ENCODE data around the gene C12orf56.

Gene C12orf56, protein sequence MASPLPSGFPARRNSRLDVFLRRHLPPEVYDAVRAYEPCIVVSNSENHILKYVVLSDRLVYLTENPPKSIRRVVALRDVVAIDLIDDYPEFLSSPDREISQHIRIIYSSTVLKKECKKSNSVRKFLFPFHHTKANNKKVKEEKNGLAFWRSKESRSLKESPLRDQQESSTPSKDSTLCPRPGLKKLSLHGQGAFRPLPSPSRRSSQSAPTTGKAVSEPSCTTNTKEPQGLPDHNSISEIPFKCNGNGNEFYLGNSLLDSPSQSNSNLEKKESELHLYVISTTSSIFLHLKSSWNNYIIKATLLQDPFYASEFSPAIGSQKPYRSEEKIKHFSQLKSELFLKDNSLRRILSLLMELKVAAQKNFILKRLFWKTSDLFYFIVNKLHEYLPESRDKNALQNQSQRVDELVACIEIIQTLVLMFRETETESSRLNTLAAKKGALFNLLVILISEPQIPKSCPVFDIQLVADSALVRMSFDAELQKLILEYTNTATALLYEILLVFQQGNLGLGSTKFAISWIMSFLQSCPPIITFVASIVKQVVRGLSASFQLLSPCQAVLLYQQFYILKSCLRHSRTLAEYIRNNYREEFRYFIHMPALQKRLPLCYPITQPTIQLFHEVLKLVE

DNA sequence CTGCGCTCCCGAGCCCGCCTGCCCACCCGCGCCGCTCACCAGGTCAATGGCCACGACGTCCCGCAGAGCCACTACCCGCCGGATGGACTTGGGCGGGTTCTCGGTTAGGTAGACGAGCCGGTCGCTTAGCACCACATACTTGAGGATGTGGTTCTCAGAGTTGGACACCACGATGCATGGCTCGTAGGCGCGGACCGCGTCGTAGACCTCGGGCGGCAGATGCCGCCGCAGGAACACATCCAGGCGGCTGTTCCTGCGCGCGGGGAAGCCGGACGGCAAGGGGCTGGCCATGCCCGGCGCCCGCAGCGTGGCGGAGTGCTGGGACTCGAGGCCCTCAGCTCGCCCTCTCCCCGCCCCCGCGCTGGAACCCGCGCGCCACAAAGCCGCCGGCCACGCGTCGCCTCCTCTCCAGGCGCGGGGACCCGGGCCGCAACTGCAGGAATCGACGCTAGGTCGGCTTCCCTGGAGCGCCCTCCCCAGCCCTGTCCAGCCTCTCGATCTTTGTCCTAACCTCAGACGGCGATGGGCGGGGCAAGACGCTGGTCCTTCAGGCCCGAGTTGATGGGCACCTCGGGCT is at the start of gene C12orf56:
Gene C12orf56, minus strand, starts transcription at position 484 of the 577 bp plus-strand sequence. Its CDS starts 193 bp downstream, at position 291.
- Mint-ChIP-seq H3K27me3 (ENCODE audit: low read depth) (peaks cover 19% of the 10 kb centered on the region), H3K27ac (no peak within 1 kb of the TSS), H3K4me1 (ENCODE audit: low read depth) (peaks cover 15% of the 10 kb centered on the region), H3K9me3 (no peaks in the 10 kb centered on the region), H3K36me3 (ENCODE audit: low read depth) (peaks cover 2% of the 10 kb centered on the region), H3K4me3 (peak within 1 kb of the TSS; percentile 83)
- DNase-seq (ENCODE audit: low spot score): no peak

DNA sequence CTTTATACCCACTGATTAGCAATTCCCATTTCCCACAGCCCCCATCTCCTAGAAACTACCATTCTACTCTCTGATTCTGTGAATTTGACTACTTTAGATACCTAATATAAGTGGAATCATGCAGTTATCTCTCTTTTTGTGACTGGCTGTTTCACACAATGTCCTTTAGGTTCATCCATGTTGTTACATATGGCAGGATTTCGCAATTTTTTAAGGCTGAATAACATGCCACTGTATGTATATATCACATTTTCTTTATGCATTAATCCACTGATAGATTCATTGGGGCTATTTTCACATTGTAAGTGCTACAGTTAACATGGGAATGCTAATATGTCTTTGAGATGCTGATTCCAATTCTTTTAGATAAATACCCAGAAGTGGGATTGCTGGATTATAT is 49.5 kb upstream of the C12orf56 start:
- no peak overlapping the region for H3K27ac Mint-ChIP-seq
- no peaks in the 10 kb centered on the region for H3K27me3 Mint-ChIP-seq (ENCODE audit: low read depth)
- peaks cover 57% of the 10 kb centered on the region for H3K36me3 Mint-ChIP-seq (ENCODE audit: low read depth)
- no peak overlapping the region for H3K4me3 Mint-ChIP-seq
- no peaks in the 10 kb centered on the region for H3K9me3 Mint-ChIP-seq
- DNase-seq (ENCODE audit: low spot score): no peak
- peaks cover 10% of the 10 kb centered on the region for H3K4me1 Mint-ChIP-seq (ENCODE audit: low read depth)

DNA sequence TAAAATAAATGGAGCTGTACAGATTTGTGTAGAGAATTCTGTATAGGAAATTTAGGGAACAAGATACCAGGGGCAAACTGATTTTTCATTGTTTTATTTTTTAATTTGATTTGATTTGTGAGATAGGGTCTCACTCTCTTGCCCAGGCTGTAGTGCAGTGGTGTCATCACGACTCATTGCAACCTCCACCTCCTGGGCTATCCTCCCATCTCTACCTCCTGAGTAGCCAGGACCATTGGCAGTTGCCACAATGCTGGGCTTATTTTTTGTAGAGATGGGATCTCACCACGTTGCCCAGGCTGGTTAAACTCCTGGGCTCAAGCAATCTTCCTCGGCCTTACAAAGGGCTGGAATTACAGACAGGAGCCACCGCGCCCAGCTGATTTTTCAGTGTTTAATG is 43.4 kb upstream of the C12orf56 start:
- H3K36me3 Mint-ChIP-seq (ENCODE audit: low read depth): peaks cover 76% of the 10 kb centered on the region
- H3K27ac Mint-ChIP-seq: no peak overlapping the region
- H3K4me1 Mint-ChIP-seq (ENCODE audit: low read depth): peaks cover 8% of the 10 kb centered on the region
- no peaks in the 10 kb centered on the region for H3K9me3 Mint-ChIP-seq
- H3K27me3 Mint-ChIP-seq (ENCODE audit: low read depth): no peaks in the 10 kb centered on the region
- DNase-seq (ENCODE audit: low spot score): no peak
- no peak overlapping the region for H3K4me3 Mint-ChIP-seq

DNA sequence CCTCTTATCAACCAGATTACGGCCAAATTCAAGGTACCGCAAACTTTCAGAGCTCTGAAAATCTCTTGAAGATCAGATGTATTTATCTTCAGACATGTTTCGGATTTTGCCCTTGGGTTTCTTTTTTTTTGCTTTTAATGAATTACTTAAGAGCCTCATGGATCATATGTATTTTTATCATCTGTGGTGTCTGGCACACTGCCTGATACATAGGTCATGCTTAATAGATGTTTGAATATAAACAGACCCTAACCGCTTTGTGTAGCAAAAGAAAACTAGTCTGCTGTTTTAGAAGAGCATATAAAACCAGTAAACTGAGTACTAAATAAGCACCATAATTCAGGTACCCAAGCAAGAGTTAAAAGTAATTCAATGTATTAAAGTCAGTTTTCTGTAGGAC is 41.2 kb upstream of the C12orf56 start:
- H3K9me3 Mint-ChIP-seq: no peaks in the 10 kb centered on the region
- H3K4me3 Mint-ChIP-seq: no peak overlapping the region
- H3K27me3 Mint-ChIP-seq (ENCODE audit: low read depth): no peaks in the 10 kb centered on the region
- H3K36me3 Mint-ChIP-seq (ENCODE audit: low read depth): peaks cover 72% of the 10 kb centered on the region
- no peak for DNase-seq (ENCODE audit: low spot score)
- H3K27ac Mint-ChIP-seq: no peak overlapping the region
- peaks cover 8% of the 10 kb centered on the region for H3K4me1 Mint-ChIP-seq (ENCODE audit: low read depth)

DNA sequence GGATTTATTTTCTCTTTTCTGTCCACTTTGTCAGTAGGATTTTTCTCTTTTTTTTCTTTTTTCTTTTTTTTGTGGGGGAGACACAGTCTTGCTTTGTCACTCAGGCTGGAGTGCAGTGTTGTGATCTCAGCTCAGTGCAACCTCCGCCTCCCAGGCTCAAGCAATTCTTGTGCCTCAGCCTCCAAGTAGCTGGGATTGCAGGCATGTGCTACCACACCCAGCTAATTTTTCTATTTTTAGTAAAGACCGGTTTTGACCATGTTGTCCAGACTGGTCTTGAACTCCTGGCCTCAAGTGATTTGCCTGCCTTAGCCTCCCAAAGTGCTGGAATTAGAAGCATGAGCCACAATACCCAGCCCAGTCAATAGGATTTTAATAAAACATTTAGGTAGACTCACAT is 40.3 kb upstream of the C12orf56 start:
- no peak for DNase-seq (ENCODE audit: low spot score)
- Mint-ChIP-seq H3K4me3 (no peak overlapping the region), H3K4me1 (ENCODE audit: low read depth) (peaks cover 8% of the 10 kb centered on the region), H3K9me3 (no peaks in the 10 kb centered on the region), H3K27ac (no peak overlapping the region), H3K36me3 (ENCODE audit: low read depth) (peaks cover 75% of the 10 kb centered on the region), H3K27me3 (ENCODE audit: low read depth) (no peaks in the 10 kb centered on the region)

DNA sequence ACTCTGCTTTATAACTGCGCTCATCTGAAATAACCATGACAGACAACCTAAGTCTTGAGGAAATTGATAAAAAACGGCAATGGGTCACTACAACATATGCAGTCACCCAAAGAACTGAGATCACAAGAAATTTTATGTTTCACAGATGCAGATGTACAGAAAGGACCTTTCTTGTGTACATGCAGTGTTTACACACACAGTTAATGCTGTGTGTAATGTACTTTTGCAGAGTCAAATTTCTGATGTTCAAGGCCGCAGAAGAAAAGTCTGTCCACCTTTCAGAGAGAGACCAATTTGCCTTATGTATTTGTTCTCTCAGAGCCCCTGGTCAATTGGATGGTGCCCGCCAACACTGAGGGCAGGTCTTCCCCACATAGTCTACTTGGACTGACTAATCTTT is 38.4 kb upstream of the C12orf56 start:
- no peak for DNase-seq (ENCODE audit: low spot score)
- Mint-ChIP-seq H3K27me3 (ENCODE audit: low read depth) (no peaks in the 10 kb centered on the region), H3K4me1 (ENCODE audit: low read depth) (peaks cover 7% of the 10 kb centered on the region), H3K9me3 (no peaks in the 10 kb centered on the region), H3K4me3 (no peak overlapping the region), H3K36me3 (ENCODE audit: low read depth) (peaks cover 76% of the 10 kb centered on the region), H3K27ac (no peak overlapping the region)

DNA sequence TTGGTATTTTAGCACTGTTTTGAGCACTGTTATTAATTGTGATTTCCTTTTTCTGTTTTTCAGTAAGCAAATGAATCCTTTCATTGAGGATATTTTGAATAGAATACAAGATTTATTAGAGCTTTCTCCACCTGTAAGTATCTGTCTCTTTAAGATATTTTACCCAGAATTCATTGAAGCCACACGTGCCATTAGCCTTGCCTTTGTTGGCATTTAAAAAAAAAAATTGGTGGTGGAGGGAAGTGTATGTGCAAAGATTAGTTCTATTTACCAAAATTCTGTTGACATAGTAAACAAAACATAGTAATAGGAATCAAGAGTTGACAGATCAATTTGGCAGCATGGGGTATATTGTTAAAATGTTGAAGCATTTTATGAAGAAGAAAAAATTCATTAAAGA is 37.4 kb upstream of the C12orf56 start:
- Mint-ChIP-seq H3K4me3 (no peak overlapping the region), H3K27me3 (ENCODE audit: low read depth) (no peaks in the 10 kb centered on the region), H3K9me3 (no peaks in the 10 kb centered on the region), H3K4me1 (ENCODE audit: low read depth) (peaks cover 7% of the 10 kb centered on the region), H3K27ac (peak overlapping the region; percentile 47), H3K36me3 (ENCODE audit: low read depth) (peaks cover 76% of the 10 kb centered on the region)
- no peak for DNase-seq (ENCODE audit: low spot score)

DNA sequence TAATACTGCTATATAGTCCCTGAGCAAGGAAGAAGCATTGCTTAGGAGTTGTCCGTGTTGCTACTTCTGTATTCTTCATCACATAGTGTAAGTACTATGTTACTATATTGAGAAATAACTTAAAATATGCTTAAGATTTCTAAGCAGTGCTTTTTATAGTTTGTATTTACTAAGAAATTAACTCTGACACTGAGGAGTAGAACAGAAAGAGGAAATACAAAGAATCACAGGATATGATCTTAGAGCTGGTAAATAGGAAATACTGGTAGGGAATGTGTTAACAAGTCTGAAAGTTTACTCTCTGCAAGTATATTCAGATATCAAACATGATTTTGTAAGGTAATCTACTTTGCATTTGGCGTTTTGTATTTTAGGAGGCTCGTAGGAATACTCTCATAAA is 29.1 kb upstream of the C12orf56 start:
- H3K36me3 Mint-ChIP-seq (ENCODE audit: low read depth): peaks cover 57% of the 10 kb centered on the region
- H3K27ac Mint-ChIP-seq: no peak overlapping the region
- no peaks in the 10 kb centered on the region for H3K9me3 Mint-ChIP-seq
- no peaks in the 10 kb centered on the region for H3K27me3 Mint-ChIP-seq (ENCODE audit: low read depth)
- no peak for DNase-seq (ENCODE audit: low spot score)
- no peak overlapping the region for H3K4me3 Mint-ChIP-seq
- H3K4me1 Mint-ChIP-seq (ENCODE audit: low read depth): peaks cover 12% of the 10 kb centered on the region

DNA sequence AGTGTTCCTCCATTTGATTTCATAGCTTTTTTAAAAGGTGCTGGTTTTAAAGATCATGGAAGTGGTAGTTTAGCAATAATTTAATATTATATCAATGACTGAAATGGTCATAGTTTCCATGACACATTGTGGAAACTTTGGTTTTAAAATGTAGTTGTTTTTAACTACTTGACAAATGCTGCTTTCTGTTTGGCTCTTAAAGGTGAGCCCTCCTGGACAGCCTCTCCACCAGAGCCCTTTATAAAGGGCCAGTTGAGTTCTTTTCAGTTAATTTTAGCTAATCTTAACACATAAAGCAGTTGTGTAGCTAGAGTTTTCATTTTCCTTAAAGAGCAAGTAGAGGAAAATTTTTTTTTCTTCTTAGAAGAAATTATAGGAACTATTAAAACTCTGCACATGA is 27.7 kb upstream of the C12orf56 start:
- Mint-ChIP-seq H3K4me3 (no peak overlapping the region), H3K9me3 (no peaks in the 10 kb centered on the region), H3K27ac (no peak overlapping the region), H3K4me1 (ENCODE audit: low read depth) (peaks cover 10% of the 10 kb centered on the region), H3K36me3 (ENCODE audit: low read depth) (peaks cover 59% of the 10 kb centered on the region), H3K27me3 (ENCODE audit: low read depth) (no peaks in the 10 kb centered on the region)
- no peak for DNase-seq (ENCODE audit: low spot score)

DNA sequence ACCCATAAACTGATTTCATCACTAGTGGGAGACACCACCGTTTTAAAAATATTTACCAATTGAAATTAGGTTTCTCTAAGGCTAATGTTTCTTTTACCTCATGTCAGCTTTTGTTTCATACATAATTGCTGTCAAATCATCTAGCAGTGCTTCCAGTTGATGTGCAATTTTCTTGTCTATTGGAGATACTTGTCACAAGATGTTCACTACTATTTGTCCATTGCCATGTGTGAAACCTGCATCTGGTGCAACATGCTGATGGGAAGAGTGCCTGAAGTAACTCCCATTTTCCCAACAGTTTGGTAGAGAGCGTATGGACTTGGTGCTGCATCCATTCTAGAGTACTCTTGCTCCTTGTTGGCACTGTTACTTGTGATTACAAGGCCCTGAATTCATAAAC is 23.3 kb upstream of the C12orf56 start:
- no peak for DNase-seq (ENCODE audit: low spot score)
- H3K4me1 Mint-ChIP-seq (ENCODE audit: low read depth): peaks cover 21% of the 10 kb centered on the region
- H3K36me3 Mint-ChIP-seq (ENCODE audit: low read depth): peaks cover 58% of the 10 kb centered on the region
- H3K4me3 Mint-ChIP-seq: no peak overlapping the region
- no peaks in the 10 kb centered on the region for H3K27me3 Mint-ChIP-seq (ENCODE audit: low read depth)
- H3K27ac Mint-ChIP-seq: no peak overlapping the region
- no peaks in the 10 kb centered on the region for H3K9me3 Mint-ChIP-seq

DNA sequence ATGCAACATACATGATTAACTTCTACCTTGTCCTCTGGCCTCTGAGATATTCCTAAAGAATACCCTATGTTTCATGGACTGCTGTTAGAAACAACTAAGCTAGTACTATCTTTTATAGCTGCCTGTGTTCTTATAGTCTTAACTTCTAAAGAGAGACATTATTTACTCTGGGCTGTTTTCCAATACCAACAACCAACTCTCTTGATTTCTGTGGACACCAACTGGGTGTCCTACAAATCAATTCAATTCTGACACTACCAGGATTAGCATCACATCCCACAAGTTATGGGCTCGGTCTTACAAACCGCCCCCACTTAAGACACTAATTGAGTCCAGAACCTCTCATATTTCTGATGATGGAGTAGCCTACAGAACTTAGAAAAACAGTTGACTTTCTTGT is 21.9 kb upstream of the C12orf56 start:
- H3K36me3 Mint-ChIP-seq (ENCODE audit: low read depth): peaks cover 50% of the 10 kb centered on the region
- H3K27me3 Mint-ChIP-seq (ENCODE audit: low read depth): no peaks in the 10 kb centered on the region
- H3K4me3 Mint-ChIP-seq: no peak overlapping the region
- H3K9me3 Mint-ChIP-seq: no peaks in the 10 kb centered on the region
- H3K27ac Mint-ChIP-seq: no peak overlapping the region
- DNase-seq (ENCODE audit: low spot score): no peak
- H3K4me1 Mint-ChIP-seq (ENCODE audit: low read depth): peaks cover 27% of the 10 kb centered on the region

DNA sequence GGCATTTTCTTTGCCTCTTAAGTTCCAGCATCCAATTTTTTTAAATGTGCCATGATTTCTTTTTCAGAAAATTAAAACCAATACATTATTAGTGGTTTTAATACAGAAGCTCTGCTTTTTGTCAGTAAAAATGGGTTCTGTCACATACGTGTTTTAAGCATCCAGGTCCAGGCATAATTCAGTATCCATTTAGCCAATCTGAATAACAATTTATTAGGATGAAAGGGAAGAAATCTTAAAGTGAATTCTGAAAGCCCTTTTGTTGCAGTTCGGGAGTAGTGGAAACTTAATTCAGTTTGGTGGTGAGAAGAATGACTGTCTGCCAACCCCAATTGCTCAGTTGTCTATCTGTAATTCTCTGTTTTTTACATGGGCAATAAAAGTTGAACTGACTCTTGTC is 20.9 kb upstream of the C12orf56 start:
- Mint-ChIP-seq H3K27ac (no peak overlapping the region), H3K27me3 (ENCODE audit: low read depth) (no peaks in the 10 kb centered on the region), H3K9me3 (no peaks in the 10 kb centered on the region), H3K4me3 (no peak overlapping the region), H3K4me1 (ENCODE audit: low read depth) (peaks cover 35% of the 10 kb centered on the region), H3K36me3 (ENCODE audit: low read depth) (peaks cover 51% of the 10 kb centered on the region)
- DNase-seq (ENCODE audit: low spot score): no peak

DNA sequence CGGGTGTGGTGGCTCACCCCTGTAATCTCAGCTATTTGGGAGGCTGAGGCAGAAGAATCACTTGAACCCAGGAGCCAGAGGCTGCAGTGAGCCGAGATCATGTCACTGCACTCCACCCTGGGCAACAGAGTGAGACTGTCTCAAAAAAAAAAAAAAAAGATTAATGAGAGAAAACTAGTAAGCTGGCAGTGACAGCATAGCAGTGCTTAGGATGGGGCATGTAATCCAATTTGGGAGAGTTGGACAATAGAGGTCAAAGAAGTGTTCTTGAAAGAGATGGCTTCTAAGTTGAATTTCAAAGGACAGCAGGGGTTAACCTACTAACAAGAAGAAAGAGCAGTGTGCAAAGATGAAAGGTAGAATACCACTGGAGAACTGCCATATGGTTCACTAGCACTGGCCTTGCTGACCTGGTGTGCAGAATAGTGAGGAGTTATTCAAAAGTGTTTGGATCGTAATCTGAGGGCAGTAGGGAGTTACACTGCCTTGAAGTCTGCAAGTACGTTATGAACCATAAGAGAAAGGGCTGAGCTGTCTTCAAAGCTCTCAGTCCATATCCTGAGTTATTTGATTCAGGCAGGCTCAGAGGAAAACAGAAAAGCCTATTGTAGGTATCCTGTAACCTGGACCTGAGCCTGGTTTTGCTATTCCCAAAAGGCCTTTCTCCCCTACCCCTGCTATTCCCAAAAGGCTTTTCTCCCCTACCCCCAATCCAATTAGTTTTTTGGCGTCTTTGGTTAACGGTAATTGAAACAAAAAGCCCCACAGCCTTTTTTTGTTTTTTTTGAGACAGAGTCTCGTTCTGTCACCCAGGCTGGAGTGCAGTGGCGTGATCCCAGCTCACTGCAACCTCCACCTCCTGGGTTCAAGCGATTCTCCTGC is 17.0 kb upstream of the C12orf56 start:
- H3K36me3 Mint-ChIP-seq (ENCODE audit: low read depth): peaks cover 28% of the 10 kb centered on the region
- no peaks in the 10 kb centered on the region for H3K9me3 Mint-ChIP-seq
- H3K27ac Mint-ChIP-seq: peak overlapping the region; percentile 58
- H3K4me1 Mint-ChIP-seq (ENCODE audit: low read depth): peaks cover 33% of the 10 kb centered on the region
- no peak for DNase-seq (ENCODE audit: low spot score)
- H3K4me3 Mint-ChIP-seq: peak overlapping the region; percentile 6
- H3K27me3 Mint-ChIP-seq (ENCODE audit: low read depth): no peaks in the 10 kb centered on the region
